ENCODE measurements around the gene C1orf210. TPM values are rescaled to one million over a fixed set of nuclear protein-coding genes. Genes with fewer than 3 reads are reported as not detected.
A peak's percentile ranks its signal among the peaks of the same experiment; 100 is the strongest.

C1orf210 gene
- total RNA-seq, 1 experiment from 2014 or later, result 29.3 TPM

GRCh38 chr1:43237121-43237520 is 48.3 kb downstream of the C1orf210 start:
- intact Hi-C loops (cut with micrococcal nuclease; ENCODE audit: unreplicated experiment), result no loop called here
- no TSS peak for BruUV-seq (replicated peaks)
- Histone ChIP-seq H3K4me2 (no peak overlapping the region), H3K4me3 (no peak overlapping the region), H3K27me3 (ENCODE audit: insufficient read depth, low read depth) (no peaks in the 10 kb centered on the region), H2AFZ (no peak overlapping the region), H3K27ac (no peak overlapping the region), H3K9me3 (ENCODE audit: insufficient read depth, low read depth) (no peaks in the 10 kb centered on the region), H3K9me2 (ENCODE audit: insufficient read depth) (no peaks in the 10 kb centered on the region), H4K20me1 (ENCODE audit: insufficient read depth) (no peaks in the 10 kb centered on the region), H3K4me1 (replicated peaks; ENCODE audit: insufficient read depth) (peaks cover 17% of the 10 kb centered on the region), H3F3A (ENCODE audit: insufficient read depth, low read depth) (peaks cover 4% of the 10 kb centered on the region; the same call in 1 of the 2 replicates), H3K36me3 (ENCODE audit: low read depth) (no peaks in the 10 kb centered on the region), H3K79me2 (ENCODE audit: low read depth) (no peaks in the 10 kb centered on the region)
- ChIA-PET CTCF (no interaction called here), POLR2A (ENCODE audit: unreplicated experiment) (no interaction called here)
- no peak for DNase-seq
- no peak for TF ChIP-seq EZH2 (IDR thresholded peaks at IDR 0.05; ENCODE audit: low read depth)
- TF ChIP-seq, protein P1, sequence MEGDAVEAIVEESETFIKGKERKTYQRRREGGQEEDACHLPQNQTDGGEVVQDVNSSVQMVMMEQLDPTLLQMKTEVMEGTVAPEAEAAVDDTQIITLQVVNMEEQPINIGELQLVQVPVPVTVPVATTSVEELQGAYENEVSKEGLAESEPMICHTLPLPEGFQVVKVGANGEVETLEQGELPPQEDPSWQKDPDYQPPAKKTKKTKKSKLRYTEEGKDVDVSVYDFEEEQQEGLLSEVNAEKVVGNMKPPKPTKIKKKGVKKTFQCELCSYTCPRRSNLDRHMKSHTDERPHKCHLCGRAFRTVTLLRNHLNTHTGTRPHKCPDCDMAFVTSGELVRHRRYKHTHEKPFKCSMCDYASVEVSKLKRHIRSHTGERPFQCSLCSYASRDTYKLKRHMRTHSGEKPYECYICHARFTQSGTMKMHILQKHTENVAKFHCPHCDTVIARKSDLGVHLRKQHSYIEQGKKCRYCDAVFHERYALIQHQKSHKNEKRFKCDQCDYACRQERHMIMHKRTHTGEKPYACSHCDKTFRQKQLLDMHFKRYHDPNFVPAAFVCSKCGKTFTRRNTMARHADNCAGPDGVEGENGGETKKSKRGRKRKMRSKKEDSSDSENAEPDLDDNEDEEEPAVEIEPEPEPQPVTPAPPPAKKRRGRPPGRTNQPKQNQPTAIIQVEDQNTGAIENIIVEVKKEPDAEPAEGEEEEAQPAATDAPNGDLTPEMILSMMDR (conservative IDR thresholded peaks at IDR 0.05), result no peak

- DNase-seq, result peak in 1 of 2 experiments; percentile 18
- Histone ChIP-seq H3K4me2 (no peak overlapping the region), H3K4me1 (replicated peaks; ENCODE audit: insufficient read depth) (peaks cover 10% of the 10 kb centered on the region), H4K20me1 (ENCODE audit: insufficient read depth) (no peaks in the 10 kb centered on the region), H3K9me2 (ENCODE audit: insufficient read depth) (no peaks in the 10 kb centered on the region), H3K27ac (no peak overlapping the region), H3K4me3 (no peak overlapping the region), H3K9me3 (ENCODE audit: insufficient read depth, low read depth) (no peaks in the 10 kb centered on the region), H2AFZ (no peak overlapping the region), H3F3A (ENCODE audit: insufficient read depth, low read depth) (no peaks in the 10 kb centered on the region), H3K79me2 (ENCODE audit: low read depth) (no peaks in the 10 kb centered on the region), H3K36me3 (ENCODE audit: low read depth) (no peaks in the 10 kb centered on the region), H3K27me3 (ENCODE audit: insufficient read depth, low read depth) (no peaks in the 10 kb centered on the region)
- no peak for TF ChIP-seq EZH2 (IDR thresholded peaks at IDR 0.05; ENCODE audit: low read depth)
- TF ChIP-seq, protein P1 (conservative IDR thresholded peaks at IDR 0.05), result no peak
- BruUV-seq (replicated peaks), result no TSS peak
- ChIA-PET CTCF (interaction anchor here (0.7 kb wide), 1 partner anchor 142 kb away, joined by 3 read pairs; no protein-coding TSS in a partner anchor), POLR2A (ENCODE audit: unreplicated experiment) (no interaction called here)
- intact Hi-C loops (cut with micrococcal nuclease; ENCODE audit: unreplicated experiment), result no loop called here
These were observed 49.8 kb downstream of the C1orf210 start for GRCh38 chr1:43235451-43236121.

DNA sequence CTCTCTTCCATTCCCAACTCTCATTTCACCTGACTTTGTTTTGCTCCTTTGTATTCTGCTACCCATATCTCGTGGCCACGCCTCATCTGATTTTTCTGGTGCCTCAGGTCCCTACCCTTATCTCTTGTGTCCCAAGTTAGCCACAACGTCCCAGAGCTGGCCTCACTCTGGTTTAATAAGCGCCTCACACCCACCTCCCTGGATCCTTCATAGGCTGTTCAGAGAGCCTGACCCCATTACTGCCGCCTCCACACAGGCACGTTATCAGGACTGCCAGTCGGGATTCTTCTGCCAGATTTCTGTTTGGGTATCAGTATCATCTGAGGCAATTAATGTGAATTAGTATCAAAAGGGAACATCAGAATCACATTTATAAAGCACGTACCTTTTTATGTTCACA is 50.3 kb downstream of the C1orf210 start:
- BruUV-seq (replicated peaks), result no TSS peak
- POLR2A ChIA-PET (ENCODE audit: unreplicated experiment), result no interaction called here
- H3K9me3 ChIP-seq (ENCODE audit: insufficient read depth, low read depth), result no peaks in the 10 kb centered on the region
- no peaks in the 10 kb centered on the region for H3K27me3 ChIP-seq (ENCODE audit: insufficient read depth, low read depth)
- CTCF ChIA-PET, result interaction anchor here (0.7 kb wide), 1 partner anchor 142 kb away, joined by 3 read pairs; no protein-coding TSS in a partner anchor
- H2AFZ ChIP-seq, result no peak overlapping the region
- H3K9me2 ChIP-seq (ENCODE audit: insufficient read depth), result no peaks in the 10 kb centered on the region
- H3K4me2 ChIP-seq, result no peak overlapping the region
- no peak for DNase-seq
- no peaks in the 10 kb centered on the region for H3K36me3 ChIP-seq (ENCODE audit: low read depth)
- H3F3A ChIP-seq (ENCODE audit: insufficient read depth, low read depth), result no peaks in the 10 kb centered on the region
- peaks cover 10% of the 10 kb centered on the region for H3K4me1 ChIP-seq (replicated peaks; ENCODE audit: insufficient read depth)
- H3K4me3 ChIP-seq, result no peak overlapping the region
- no peak overlapping the region for H3K27ac ChIP-seq
- H4K20me1 ChIP-seq (ENCODE audit: insufficient read depth), result no peaks in the 10 kb centered on the region
- H3K79me2 ChIP-seq (ENCODE audit: low read depth), result no peaks in the 10 kb centered on the region
- TF ChIP-seq, protein P1 (conservative IDR thresholded peaks at IDR 0.05), result no peak
- TF ChIP-seq EZH2 (IDR thresholded peaks at IDR 0.05; ENCODE audit: low read depth), result no peak
- intact Hi-C loops (cut with micrococcal nuclease; ENCODE audit: unreplicated experiment), result no loop called here
